Dermis microvascular lymphatic vessel endothelial cell (primary cell): ENCODE results near the gene SAMD14. TPM values are rescaled to one million over a fixed set of nuclear protein-coding genes. Genes with fewer than 3 reads are reported as not detected.

Experiments used
- total RNA-seq: library from RNA; depleted of rRNA; stranded (reverse); fragments of >200 nt; gene quantifications from 2 replicates; pipeline ENCODE4 v1.2.1, GENCODE V29; 2014

The SAMD14 gene
- total RNA-seq, 1 donor from 2014 or later: 2.8 TPM

Other genes starting within 250 kb of the SAMD14 start
- gene DLX4, start 161.0 kb downstream of the SAMD14 start, total RNA-seq: not detected in 2 replicates
- gene DLX3, start 134.9 kb downstream of the SAMD14 start, total RNA-seq: not detected in 2 replicates
- 104 and 118 TPM in 2 replicates for gene ITGA3, start 74.0 kb downstream of the SAMD14 start, total RNA-seq
- gene PDK2, start 34.8 kb downstream of the SAMD14 start, total RNA-seq: 8.0 and 20.5 TPM in 2 replicates
- gene PPP1R9B, start 20.5 kb upstream of the SAMD14 start, total RNA-seq: 21.3 and 23.6 TPM in 2 replicates
- gene SGCA, start 35.8 kb upstream of the SAMD14 start, total RNA-seq: not detected in 2 replicates
- under 0.01 and 8.1 TPM in 2 replicates for gene COL1A1, start 71.5 kb upstream of the SAMD14 start, total RNA-seq
- gene TMEM92, start 144.3 kb upstream of the SAMD14 start, total RNA-seq: under 0.01 TPM in 1 of 2 replicates, not detected in the other
- 16.6 and 20.2 TPM in 2 replicates for gene XYLT2, start 216.0 kb upstream of the SAMD14 start, total RNA-seq
- gene MRPL27, start 243.0 kb upstream of the SAMD14 start, total RNA-seq: 48.3 and 59.8 TPM in 2 replicates
- 1.3 and 2.6 TPM in 2 replicates for gene EME1, start 243.1 kb upstream of the SAMD14 start, total RNA-seq